HepG2 (cell line): ENCODE results near the gene SAPCD2. TPM values are rescaled to one million over a fixed set of nuclear protein-coding genes. Genes with fewer than 3 reads are reported as not detected.

Source experiments
- ATM ChIP-seq: fragments of 450-650 bp; IDR thresholded peaks from 2 replicates; pipeline ENCODE4 v1.7.1; 2017; ENCODE audit warnings: mild to moderate bottlenecking, borderline replicate concordance
- CSRNP2 ChIP-seq: sonication (generic); formaldehyde crosslinking; conservative IDR thresholded peaks from 2 replicates; pipeline ENCODE4 v1.8.0; 2022; ENCODE audit warnings: low read depth, missing genetic modification reagents
- FLYWCH1 ChIP-seq: sonication (generic); formaldehyde crosslinking; IDR thresholded peaks from 2 replicates; pipeline ENCODE4 v1.8.1; 2023; ENCODE audit warnings: mild to moderate bottlenecking, missing genetic modification reagents
- RERE ChIP-seq: IDR thresholded peaks from 2 replicates; pipeline ENCODE4 v1.6.1; 2016; ENCODE audit warnings: low read depth, missing genetic modification reagents, missing compliant biosample characterization
- RFXANK ChIP-seq: IDR thresholded peaks from 2 replicates; pipeline ENCODE4 v1.6.1; 2016
- SRY ChIP-seq: sonication (generic); formaldehyde crosslinking; IDR thresholded peaks from 2 replicates; pipeline ENCODE4 v1.8.0; 2022; ENCODE audit warnings: mild to moderate bottlenecking, missing genetic modification reagents
- THRA ChIP-seq: sonication (generic); formaldehyde crosslinking; IDR thresholded peaks from 2 replicates; pipeline ENCODE4 v1.4.0; 2020; ENCODE audit warnings: missing genetic modification reagents, borderline replicate concordance
- UBTF ChIP-seq: sonication (generic); formaldehyde crosslinking; IDR thresholded peaks from 2 replicates; pipeline ENCODE4 v1.4.0; 2020; ENCODE audit warnings: mild to moderate bottlenecking, missing genetic modification reagents
- ZHX1 ChIP-seq: sonication (generic); formaldehyde crosslinking; IDR thresholded peaks from 2 replicates; pipeline ENCODE4 v1.8.1; 2022; ENCODE audit warnings: low read depth, mild to moderate bottlenecking, missing genetic modification reagents
- ZNF230 ChIP-seq: sonication (generic); formaldehyde crosslinking; IDR thresholded peaks from 2 replicates; pipeline ENCODE4 v1.4.0; 2020; ENCODE audit warnings: mild to moderate bottlenecking, missing genetic modification reagents
- ZNF441 ChIP-seq: sonication (generic); formaldehyde crosslinking; IDR thresholded peaks from 2 replicates; pipeline ENCODE4 v1.7.0; 2021; ENCODE audit warnings: missing genetic modification reagents, borderline replicate concordance
- ZNF776 ChIP-seq: sonication (generic); formaldehyde crosslinking; IDR thresholded peaks from 2 replicates; pipeline ENCODE4 v1.4.0; 2020; ENCODE audit warnings: mild to moderate bottlenecking, missing genetic modification reagents
- polyA plus RNA-seq, 8 experiments: library from polyadenylated mRNA; depleted of rRNA in 3 of 8; stranded (reverse) in 7 of 8; unstranded in 1 of 8; fragments of >200 nt; fragmentation: Illumina TruSeq in 4 of 8; extraction: Trizol in 4 of 8; gene quantifications; 2 replicates each; pipeline versions ENCODE4 v1.2.1 to v1.2.3, GENCODE V29; 2011 to 2016; ENCODE audit warnings: low read depth in 4 of 8, missing spikeins in 1 of 8, mixed read lengths in 1 of 8; ENCODE audit not compliant: insufficient read depth in 1 of 8
- total RNA-seq, 5 experiments: library from RNA; depleted of rRNA; stranded (reverse); fragments of >200 nt; fragmentation: Illumina TruSeq; extraction: Trizol; gene quantifications; 2 replicates each; pipeline ENCODE4 v1.2.3, GENCODE V29; 2016; ENCODE audit warnings: low read depth in 1 of 5

The SAPCD2 gene
- total and polyA plus RNA-seq, 2 of the 13 experiments (the other 11 are each of a cell fraction or from before 2014, with no cell fraction given) = 21.9 to 42.8 TPM

GRCh38 chr9:137086531-137087408 lies 16.4 kb upstream of the SAPCD2 start, which contains the start of gene MAN1B1 (continued):
- peak; percentile 10; the same call in 1 of the 2 replicates for TF ChIP-seq RERE (CRISPR knock-in tag)
- TF ChIP-seq ATM = no peak
- TF ChIP-seq ZNF230 (CRISPR knock-in tag) = 0 out of 2 replicates have a peak, but pooled peaks have one; percentile 14
- TF ChIP-seq SRY (CRISPR knock-in tag) = peak; percentile 31
- no peak for TF ChIP-seq CSRNP2 (CRISPR knock-in tag)
- TF ChIP-seq THRA (CRISPR knock-in tag) = no peak
- peak; percentile 97 for TF ChIP-seq ZNF441 (CRISPR knock-in tag)
- 0 out of 2 replicates have a peak, but pooled peaks have one; percentile 41 for TF ChIP-seq RFXANK (CRISPR knock-in tag)
- TF ChIP-seq UBTF (CRISPR knock-in tag) = peak; percentile 86
- no peak for TF ChIP-seq FLYWCH1
- TF ChIP-seq ZHX1 (CRISPR knock-in tag) = peak; percentile 22; the same call in 1 of the 2 replicates
- peak; percentile 42; the same call in 1 of the 2 replicates for TF ChIP-seq ZNF776
